Measurements from ENCODE around the gene PRM1. TPM values are rescaled to one million over a fixed set of nuclear protein-coding genes. Genes with fewer than 3 reads are reported as not detected.

PRM1 gene
- total and polyA plus RNA-seq, 2 of the 4 experiments (the other 2 are of a cell fraction), result not detected

Small RNAs within 50 kb of the gene (microRNA-seq; reads per million reads assigned to microRNA genes)
- gene MIR548H2 (ENCODE audit: insufficient read depth in 1 of 2, insufficient read length in 1 of 2, unreplicated experiment in 1 of 2), result 0 reads per million in 2 experiments
- not detected for gene RF00019 (ENCODE audit: insufficient read depth, insufficient read length)
- gene RF00554 (ENCODE audit: insufficient read depth, insufficient read length), result not detected

Small RNAs within 50 kb of the gene (small RNA-seq; reads per million reads assigned to genes)
- gene MIR548H2 (0 reads per million in 5 experiments), gene RF00019 (0 reads per million in 5 experiments), gene RF00554 (0 reads per million in 5 experiments)

Other genes with a start within 250 kb of the PRM1 start
- gene SOCS1, start 25.1 kb downstream of the PRM1 start, total RNA-seq (2012; rRNA removed), result 2.0 and 2.2 TPM in 2 replicates
- 19.9 and 22.0 TPM in 2 replicates for gene SOCS1, start 25.1 kb downstream of the PRM1 start, polyA plus RNA-seq (2012; rRNA removed)
- not detected in 2 replicates for gene TNP2, start 12.0 kb downstream of the PRM1 start, total RNA-seq (2012; rRNA removed)
- not detected in 2 replicates for gene TNP2, start 12.0 kb downstream of the PRM1 start, polyA plus RNA-seq (2012; rRNA removed)
- gene PRM3, start 7.7 kb downstream of the PRM1 start, total RNA-seq (2012; rRNA removed), result not detected in 2 replicates
- not detected in 2 replicates for gene PRM3, start 7.7 kb downstream of the PRM1 start, polyA plus RNA-seq (2012; rRNA removed)
- gene PRM2, start 4.8 kb downstream of the PRM1 start, total RNA-seq (2012; rRNA removed), result not detected in 2 replicates
- gene PRM2, start 4.8 kb downstream of the PRM1 start, polyA plus RNA-seq (2012; rRNA removed), result not detected in 2 replicates
- 3.2 and 5.8 TPM in 2 replicates for gene RMI2, start 64.1 kb upstream of the PRM1 start, total RNA-seq (2012; rRNA removed)
- 4.0 and 5.6 TPM in 2 replicates for gene RMI2, start 64.1 kb upstream of the PRM1 start, polyA plus RNA-seq (2012; rRNA removed)